Hepatocyte (in vitro differentiated cells): Measurements from ENCODE around the gene SAMD11.

Experiments used
- CTCF ChIP-seq: fragments of 200-600 bp; sonication (generic); IDR thresholded peaks from 2 replicates; pipeline ENCODE4 v1.5.1; 2016; ENCODE audit warnings: antibody characterized with exemption, mild to moderate bottlenecking; ENCODE audit not compliant: poor library complexity
- EZH2 ChIP-seq: fragments of 200-600 bp; sonication (generic); IDR thresholded peaks from 2 replicates; pipeline ENCODE4 v1.6.1; 2016; ENCODE audit warnings: antibody characterized with exemption, mild to moderate bottlenecking, borderline replicate concordance

GRCh38 chr1:947958-948357, 24.2 kb downstream of the SAMD11 start:
- TF ChIP-seq CTCF (no peak), EZH2 (no peak)
